ENCODE results near the gene VWA1. TPM values are rescaled to one million over a fixed set of nuclear protein-coding genes. Genes with fewer than 3 reads are reported as not detected.
"Not testable (repeated sequence)": the region's sequence is repeated elsewhere in the genome, so short reads cannot be mapped to it uniquely, and the experiment has no call there.

VWA1 gene
- total and polyA plus RNA-seq, 2 experiments from 2014 or later, result 7.2 to 31.5 TPM

GRCh38 chr1:1449099-1449739 is 13.7 kb downstream of the VWA1 start, which contains the start of gene ATAD3C:
Gene ATAD3C (plus strand): TSS chr1:1449689. CDS start chr1:1450684, 995 bp downstream.
- no peaks in the 10 kb centered on the region for H4K20me1 ChIP-seq (replicated peaks; ENCODE audit: insufficient read depth)
- no peaks in the 10 kb centered on the region for H3K79me2 ChIP-seq (replicated peaks; ENCODE audit: insufficient read depth)
- ATAC-seq, result no peak
- Mint-ChIP-seq H3K4me3 (no peak within 1 kb of the TSS), H3K27me3 (ENCODE audit: insufficient read depth, low read depth, poor library complexity) (peaks cover 4% of the 10 kb centered on the region), H3K9me3 (no peaks in the 10 kb centered on the region), H3K27ac (no peak within 1 kb of the TSS), H3K36me3 (ENCODE audit: low read depth) (no peaks in the 10 kb centered on the region), H3K4me1 (no peaks in the 10 kb centered on the region)
- no peak within 1 kb of the TSS for H3K4me3 ChIP-seq
- no peak for TF ChIP-seq NANOG (IDR thresholded peaks at IDR 0.05; ENCODE audit: borderline replicate concordance)
- no peak for TF ChIP-seq REST (IDR thresholded peaks at IDR 0.05; ENCODE audit: unreplicated experiment)
- no peak for TF ChIP-seq EZH2phosphoT487 (IDR thresholded peaks at IDR 0.05; ENCODE audit: unreplicated experiment)
- no peak for TF ChIP-seq ETS1 (IDR thresholded peaks at IDR 0.05)
- TF ChIP-seq CREB1 (CRISPR knock-in tag; IDR thresholded peaks at IDR 0.05; ENCODE audit: low read depth), result no peak
- TF ChIP-seq POLR2AphosphoS5 (IDR thresholded peaks at IDR 0.05; ENCODE audit: low read depth), result no peak
- no peak for TF ChIP-seq ZNF462 (CRISPR knock-in tag; IDR thresholded peaks at IDR 0.05)
- no peak for TF ChIP-seq STAT1 (IDR thresholded peaks at IDR 0.05; ENCODE audit: unreplicated experiment)
- no peak for DNase-seq (ENCODE audit: low spot score)
- H3K4me1 ChIP-seq (ENCODE audit: insufficient read depth), result no peaks in the 10 kb centered on the region
- H3K9me2 ChIP-seq (ENCODE audit: insufficient read depth), result no peaks in the 10 kb centered on the region
- H3F3A ChIP-seq (replicated peaks; ENCODE audit: low read depth), result no peaks in the 10 kb centered on the region
- H3K4me2 ChIP-seq, result no peak within 1 kb of the TSS
- H3K27me3 ChIP-seq (ENCODE audit: insufficient read depth), result no peaks in the 10 kb centered on the region
- H2AFZ ChIP-seq, result no peak within 1 kb of the TSS
- no peak within 1 kb of the TSS for H3K27ac ChIP-seq (ENCODE audit: low read depth)
- no peaks in the 10 kb centered on the region for H3K36me3 ChIP-seq (ENCODE audit: insufficient read depth)

GRCh38 chr1:1450616-1451015 is 15.1 kb downstream of the VWA1 start:
- H2AFZ ChIP-seq; DNase-seq (ENCODE audit: low spot score); ATAC-seq; H3K9me2 ChIP-seq (ENCODE audit: insufficient read depth); H3K79me2 ChIP-seq (replicated peaks; ENCODE audit: insufficient read depth); H3K27ac ChIP-seq (ENCODE audit: low read depth); H3K4me1 ChIP-seq (ENCODE audit: insufficient read depth); H3K9me3 Mint-ChIP-seq; H4K20me1 ChIP-seq (replicated peaks; ENCODE audit: insufficient read depth); H3K4me3 ChIP-seq; H3K27ac Mint-ChIP-seq; H3K36me3 Mint-ChIP-seq (ENCODE audit: low read depth); H3K4me2 ChIP-seq; H3K27me3 Mint-ChIP-seq (ENCODE audit: insufficient read depth, low read depth, poor library complexity); H3F3A ChIP-seq (replicated peaks; ENCODE audit: low read depth); H3K36me3 ChIP-seq (ENCODE audit: insufficient read depth); H3K4me3 Mint-ChIP-seq; H3K27me3 ChIP-seq (ENCODE audit: insufficient read depth); H3K4me1 Mint-ChIP-seq: not testable (repeated sequence)
